T-helper 1 cell (primary cell): ENCODE data around the gene GNPTG.

Experiments used
- DNase-seq, 5 donors: peaks; one replicate each; pipeline ENCODE4 v3.0.0-alpha.2; 2012 to 2020

The GNPTG gene

GRCh38 chr16:1398351-1398750, 46.6 kb downstream of the GNPTG start:
- DNase-seq = no peak

- no peak for DNase-seq
Measured at GRCh38 chr16:1398826-1399581, 47.3 kb downstream of the GNPTG start.

- DNase-seq = no peak
Measured at GRCh38 chr16:1401061-1401757, 49.5 kb downstream of the GNPTG start.

- no peak for DNase-seq
Measured at GRCh38 chr16:1401758-1402154, 50.0 kb downstream of the GNPTG start.

GRCh38 chr16:1403036-1403435, 51.3 kb downstream of the GNPTG start:
- DNase-seq = no peak

GRCh38 chr16:1403733-1404132, 52.0 kb downstream of the GNPTG start:
- DNase-seq = no peak

GRCh38 chr16:1407753-1408152, 56.0 kb downstream of the GNPTG start:
- no peak for DNase-seq

- DNase-seq = peak; percentile 88 to 94 (median 93)
Measured at GRCh38 chr16:1408171-1408837, 56.6 kb downstream of the GNPTG start.

GRCh38 chr16:1412847-1413246, 61.1 kb downstream of the GNPTG start:
- no peak for DNase-seq
